K562 (cell line): Measurements from ENCODE around the gene KDM2A. TPM values are rescaled to one million over a fixed set of nuclear protein-coding genes. Genes with fewer than 3 reads are reported as not detected.

Experiments
- ASH1L ChIP-seq: fragments of 450-650 bp; IDR thresholded peaks from 2 replicates; pipeline ENCODE4 v1.6.1; 2018; ENCODE audit warnings: borderline replicate concordance, mild to moderate bottlenecking, low read depth; ENCODE audit not compliant: partially characterized antibody
- ATF2 ChIP-seq: sonication (generic); formaldehyde crosslinking; IDR thresholded peaks from 2 replicates; pipeline ENCODE4 v1.8.1; 2022; ENCODE audit warnings: missing genetic modification reagents
- FOSL1 ChIP-seq: fragments of 200-800 bp; sonication (Bioruptor generic); conservative IDR thresholded peaks from 2 replicates; pipeline ENCODE4 v1.6.1; 2016; ENCODE audit warnings: missing genetic modification characterization, missing compliant biosample characterization
- FOXP1 ChIP-seq: sonication (generic); formaldehyde crosslinking; IDR thresholded peaks from 2 replicates; pipeline ENCODE4 v1.8.0; 2022; ENCODE audit warnings: mild to moderate bottlenecking, missing genetic modification reagents
- HNRNPH1 ChIP-seq: fragments of 200-400 bp; formaldehyde crosslinking; optimal IDR thresholded peaks from 2 replicates; pipeline ENCODE3; 2017; ENCODE audit warnings: low read depth, mild to moderate bottlenecking, low read length, moderate library complexity
- MCM3 ChIP-seq: fragments of 450-650 bp; IDR thresholded peaks from 2 replicates; pipeline ENCODE4 v1.6.1; 2016
- NFRKB ChIP-seq: fragments of 450-650 bp; IDR thresholded peaks from 2 replicates; pipeline ENCODE4 v1.6.1; 2016; ENCODE audit warnings: low read depth
- NUFIP1 ChIP-seq: fragments of 450-650 bp; IDR thresholded peaks from 2 replicates; pipeline ENCODE4 v1.6.1; 2018; ENCODE audit not compliant: partially characterized antibody
- POLR2AphosphoS5 ChIP-seq: IDR thresholded peaks from 2 replicates; pipeline ENCODE4 v1.6.1; 2011; ENCODE audit warnings: mild to moderate bottlenecking, low read depth, low read length, moderate library complexity; ENCODE audit not compliant: control insufficient read depth, insufficient read depth
- PRDM10 ChIP-seq: fragments of 450-650 bp; IDR thresholded peaks from 2 replicates; pipeline ENCODE4 v1.6.1; 2018; ENCODE audit not compliant: partially characterized antibody
- PRPF4 ChIP-seq: fragments of 200-400 bp; formaldehyde crosslinking; IDR thresholded peaks from one replicate; pipeline ENCODE4 v1.6.1; 2017; ENCODE audit warnings: low read length, low read depth, mild to moderate bottlenecking; ENCODE audit not compliant: insufficient read depth, poor library complexity, severe bottlenecking
- RAD21 ChIP-seq, 2 experiments: fragments of 250-450 bp in 1 of 2; fragments of 450-650 bp in 1 of 2; sonication (Bioruptor Pico) in 1 of 2; formaldehyde crosslinking in 1 of 2; IDR thresholded peaks in 1 of 2; conservative IDR thresholded peaks in 1 of 2; 2 replicates each; pipeline versions ENCODE4 v1.4.0 to v1.8.0; 2020 to 2022; ENCODE audit warnings: mild to moderate bottlenecking in 2 of 2, moderate library complexity in 1 of 2
- SAP30 ChIP-seq: fragments of 200-600 bp; sonication (generic); IDR thresholded peaks from 2 replicates; pipeline ENCODE4 v1.6.1; 2012; ENCODE audit warnings: borderline replicate concordance, low read depth, mild to moderate bottlenecking, moderate library complexity, low read length, control low read depth, inconsistent platforms; ENCODE audit not compliant: insufficient read depth, poor library complexity, severe bottlenecking
- SMARCA4 ChIP-seq: fragments of 450-650 bp; IDR thresholded peaks from 2 replicates; pipeline ENCODE4 v1.6.1; 2016
- SREBF2 ChIP-seq: sonication (generic); formaldehyde crosslinking; IDR thresholded peaks from 2 replicates; pipeline ENCODE4 v1.4.0; 2020; ENCODE audit warnings: mild to moderate bottlenecking, missing genetic modification reagents
- TCF7 ChIP-seq: sonication (generic); IDR thresholded peaks from 2 replicates; pipeline ENCODE4 v1.6.1; 2016; ENCODE audit warnings: antibody characterized with exemption, borderline replicate concordance
- TFAP4 ChIP-seq: sonication (generic); formaldehyde crosslinking; IDR thresholded peaks from 2 replicates; pipeline ENCODE4 v1.8.0; 2022; ENCODE audit warnings: missing genetic modification reagents, mild to moderate bottlenecking, moderate library complexity, borderline replicate concordance
- TRIM25 ChIP-seq: fragments of 450-650 bp; IDR thresholded peaks from 2 replicates; pipeline ENCODE4 v1.7.0; 2016; ENCODE audit warnings: borderline replicate concordance
- WHSC1 ChIP-seq: IDR thresholded peaks from one replicate; pipeline ENCODE4 v1.6.1; 2012; ENCODE audit warnings: low read length, control low read depth, inconsistent platforms
- XRCC3 ChIP-seq: fragments of 450-650 bp; IDR thresholded peaks from 2 replicates; pipeline ENCODE4 v1.6.1; 2017; ENCODE audit warnings: mild to moderate bottlenecking, moderate library complexity
- ZC3H8 ChIP-seq: fragments of 450-650 bp; IDR thresholded peaks from 2 replicates; pipeline ENCODE4 v1.6.1; 2017
- ZNF384 ChIP-seq: IDR thresholded peaks from 2 replicates; pipeline ENCODE4 v1.6.1; 2012; ENCODE audit warnings: low read depth, low read length, improper control_type of control experiment
- ZNF551 ChIP-seq: fragments of 250-450 bp; sonication (Bioruptor Pico); IDR thresholded peaks from 2 replicates; pipeline ENCODE4 v1.5.0; 2021; ENCODE audit warnings: mild to moderate bottlenecking, moderate library complexity
- ZNF717 ChIP-seq: fragments of 250-450 bp; sonication (Bioruptor Pico); IDR thresholded peaks from 2 replicates; pipeline ENCODE4 v1.5.0; 2021
- polyA plus RNA-seq, 8 experiments: library from polyadenylated mRNA; depleted of rRNA in 4 of 8; stranded (reverse) in 5 of 8; unstranded in 3 of 8; fragments of >200 nt; fragmentation: Nextera tagmentation in 2 of 8; fragmentation: Illumina TruSeq in 1 of 8; extraction: Ambion mirVana in 2 of 8; extraction: Trizol in 1 of 8; gene quantifications; 2 replicates each; pipeline versions ENCODE4 v1.2.1 to v1.2.3, GENCODE V29; 2011 to 2014; ENCODE audit warnings: inconsistent platforms in 1 of 8, missing spikeins in 1 of 8
- total RNA-seq, 7 experiments: library from RNA; depleted of rRNA in 6 of 7; stranded (reverse); fragments of >200 nt in 6 of 7; fragmentation: Illumina TruSeq in 2 of 7; extraction: Trizol in 2 of 7; gene quantifications; 2 replicates each; pipeline versions ENCODE4 v1.2.1 to v1.2.3, GENCODE V29; 2011 to 2021; ENCODE audit warnings: low replicate concordance in 1 of 7

The KDM2A gene
- total and polyA plus RNA-seq, 9 of the 15 experiments (the other 6 are each of a cell fraction or from before 2014, with no cell fraction given): 5.0 to 39.3 (median 21.3) TPM

- TF ChIP-seq NUFIP1 (no peak), SAP30 (no peak), FOSL1 (tag) (no peak), TCF7 (no peak), ASH1L (no peak), ZNF717 (CRISPR knock-in tag) (no peak), RAD21 (CRISPR knock-in tag; conservative IDR thresholded peaks at IDR 0.05 in 1 of 2, IDR thresholded peaks at IDR 0.05 in 1 of 2) (no peak), TFAP4 (CRISPR knock-in tag) (no peak), TRIM25 (no peak), POLR2AphosphoS5 (no peak), WHSC1 (no peak), NFRKB (peak; percentile 80), FOXP1 (CRISPR knock-in tag) (0 out of 2 replicates have a peak, but pooled peaks have one; percentile 50), ZNF551 (CRISPR knock-in tag) (no peak), PRDM10 (no peak), XRCC3 (no peak), ATF2 (no peak), ZC3H8 (no peak), PRPF4 (no peak), MCM3 (no peak), SMARCA4 (peak; percentile 58; the same call in 1 of the 2 replicates), HNRNPH1 (no peak), SREBF2 (CRISPR knock-in tag) (no peak), ZNF384 (no peak)
These were observed 169.1 kb downstream of the KDM2A start (continued) for GRCh38 chr11:67288198-67288451.
